A549 (cell line): ENCODE data around the gene AGRP. TPM values are rescaled to one million over a fixed set of nuclear protein-coding genes. Genes with fewer than 3 reads are reported as not detected.

Experiments used
- ATAC-seq, 2 experiments: fragments of 200-7000 bp in 1 of 2; fragments of >200 bp in 1 of 2; cut with Nextera tagmentation in 1 of 2; cut with Tn5 transposase in 1 of 2; 3 replicates each; pipeline versions ENCODE4 v1.8.0 to v1.9.1; 2018 to 2020; ENCODE audit warnings: mild to moderate bottlenecking in 1 of 2, moderate library complexity in 1 of 2
- CTCF ChIA-PET: fragments of 300-600 bp; sonication (Branson Sonifier 250); formaldehyde crosslinking; extraction: SDS; loops from one replicate; lab custom pipeline; 2021; ENCODE audit warnings: antibody characterized with exemption, inconsistent platforms; lab: Yijun Ruan, JAX
- POLR2A ChIA-PET: fragments of 350-600 bp; formaldehyde crosslinking; extraction: SDS; loops from one replicate; lab custom pipeline; 2021; ENCODE audit warnings: antibody characterized with exemption, inconsistent platforms; lab: Yijun Ruan, JAX
- DNase-seq, 2 experiments: peaks; one replicate each; pipeline versions ENCODE4 v3.0.0 to v3.0.0-alpha.2; 2011 to 2016; ENCODE audit warnings: low read depth in 1 of 2, low spot score in 1 of 2
- FAIRE-seq: peaks from 2 replicates; lab custom pipeline; 2011; peaks lifted over from hg19 to GRCh38; lab: Jason Lieb, UNC
- H3K27ac ChIP-seq, 2 experiments: fragments of >200 bp; sonication (Bioruptor Twin); formaldehyde crosslinking; 3 replicates each; pipeline ENCODE4 v1.5.1; 2016 to 2017
- H3K4me1 ChIP-seq: fragments of >200 bp; sonication (Bioruptor Twin); formaldehyde crosslinking; 3 replicates; pipeline ENCODE4 v1.6.1; 2016
- H3K4me2 ChIP-seq: fragments of >200 bp; sonication (Bioruptor Twin); formaldehyde crosslinking; 3 replicates; pipeline ENCODE4 v1.6.1; 2016
- H3K4me3 ChIP-seq: fragments of >200 bp; sonication (Bioruptor Twin); formaldehyde crosslinking; 3 replicates; pipeline ENCODE4 v1.5.1; 2016
- H3K9me3 ChIP-seq: fragments of >200 bp; sonication (Bioruptor Twin); formaldehyde crosslinking; 3 replicates; pipeline ENCODE4 v1.6.1; 2016
- BHLHE40 ChIP-seq: IDR thresholded peaks from 2 replicates; pipeline ENCODE4 v1.6.1; 2012; ENCODE audit warnings: low read depth, low read length, inconsistent platforms
- CEBPB ChIP-seq, 2 experiments: fragments of >200 bp in 1 of 2; sonication (Bioruptor Twin) in 1 of 2; formaldehyde crosslinking in 1 of 2; IDR thresholded peaks; 2 replicates each; pipeline ENCODE4 v1.6.1; 2012 to 2016
- EHF ChIP-seq: fragments of 250-450 bp; sonication (Bioruptor Pico); IDR thresholded peaks from 2 replicates; pipeline ENCODE4 v1.5.0; 2020; ENCODE audit warnings: mild to moderate bottlenecking
- EP300 ChIP-seq, 2 experiments: fragments of >200 bp; sonication (Bioruptor Twin); formaldehyde crosslinking; IDR thresholded peaks; 2 replicates in 1 of 2; 3 replicates in 1 of 2; pipeline ENCODE4 v1.6.1; 2016 to 2017
- FOSB ChIP-seq: fragments of 250-450 bp; sonication (Bioruptor Pico); IDR thresholded peaks from 2 replicates; pipeline ENCODE4 v1.5.0; 2020; ENCODE audit warnings: mild to moderate bottlenecking, moderate library complexity
- HEYL ChIP-seq: fragments of 250-450 bp; sonication (Bioruptor Pico); IDR thresholded peaks from 2 replicates; pipeline ENCODE4 v1.8.0; 2021; ENCODE audit warnings: mild to moderate bottlenecking, moderate library complexity
- HOXB13 ChIP-seq: fragments of 250-450 bp; sonication (Bioruptor Pico); IDR thresholded peaks from 2 replicates; pipeline ENCODE4 v1.5.0; 2020; ENCODE audit warnings: low read depth, mild to moderate bottlenecking, moderate library complexity
- JUNB ChIP-seq: fragments of >200 bp; sonication (Bioruptor Twin); formaldehyde crosslinking; IDR thresholded peaks from 2 replicates; pipeline ENCODE4 v1.6.1; 2016
- MAFK ChIP-seq: fragments of 450-650 bp; IDR thresholded peaks from 2 replicates; pipeline ENCODE4 v1.6.1; 2014; ENCODE audit not compliant: partially characterized antibody
- MAZ ChIP-seq: fragments of 150-350 bp; IDR thresholded peaks from 2 replicates; pipeline ENCODE4 v1.6.1; 2014; ENCODE audit warnings: antibody characterized with exemption, low read depth, low read length, borderline replicate concordance
- MYC ChIP-seq: IDR thresholded peaks from 2 replicates; pipeline ENCODE4 v1.6.1; 2012; ENCODE audit warnings: mild to moderate bottlenecking, inconsistent platforms, low read length, improper control_type of control experiment, borderline replicate concordance
- NFE2L2 ChIP-seq: fragments of 150-350 bp; conservative IDR thresholded peaks from 2 replicates; pipeline ENCODE4 v1.6.1; 2014; ENCODE audit warnings: low read length
- NR3C1 ChIP-seq: fragments of >200 bp; sonication (Bioruptor Twin); formaldehyde crosslinking; IDR thresholded peaks from 3 replicates; pipeline ENCODE4 v1.6.1; 2017
- PHF8 ChIP-seq: fragments of 200-600 bp; sonication (generic); IDR thresholded peaks from 2 replicates; pipeline ENCODE4 v1.6.1; 2016; ENCODE audit warnings: low read depth, mild to moderate bottlenecking, antibody characterized with exemption, moderate library complexity, borderline replicate concordance
- POLR2A ChIP-seq: IDR thresholded peaks from 2 replicates; pipeline ENCODE4 v1.6.1; 2012; ENCODE audit warnings: mild to moderate bottlenecking, low read length
- POLR2AphosphoS2 ChIP-seq: conservative IDR thresholded peaks from 2 replicates; pipeline ENCODE4 v1.6.1; 2012; ENCODE audit warnings: low read length, improper control_type of control experiment, inconsistent platforms
- RCOR1 ChIP-seq: fragments of 150-350 bp; IDR thresholded peaks from 2 replicates; pipeline ENCODE4 v1.6.1; 2014; ENCODE audit warnings: antibody characterized with exemption, low read length, low read depth
- RFX5 ChIP-seq: fragments of 450-650 bp; IDR thresholded peaks from 2 replicates; pipeline ENCODE4 v1.7.1; 2014; ENCODE audit warnings: antibody characterized with exemption, mild to moderate bottlenecking, moderate library complexity
- ZNF302 ChIP-seq: fragments of 250-450 bp; sonication (Bioruptor Pico); IDR thresholded peaks from 2 replicates; pipeline ENCODE4 v1.9.0; 2021; ENCODE audit warnings: inconsistent platforms, mild to moderate bottlenecking, moderate library complexity
- ZSCAN20 ChIP-seq: fragments of 250-450 bp; sonication (Bioruptor Pico); IDR thresholded peaks from 2 replicates; pipeline ENCODE4 v1.8.0; 2022; ENCODE audit warnings: mild to moderate bottlenecking, moderate library complexity
- WGBS: methylation state at CpG from one replicate; pipeline ENCODE4 v1.1.6; 2017; ENCODE audit errors: missing lambda C conversion rate; 5-methylcytosine and 5-hydroxymethylcytosine counted together
- polyA plus RNA-seq, 4 experiments: library from polyadenylated mRNA; depleted of rRNA in 3 of 4; stranded (reverse); fragments of >200 nt; fragmentation: RNase III in 1 of 4; extraction: RNeasy Plus Mini Kit Qiagen cat#74134 plus additional on column Dnase treatment in 1 of 4; gene quantifications; 2 replicates in 3 of 4; 3 replicates in 1 of 4; pipeline ENCODE4 v1.2.3, GENCODE V29; 2011 to 2017
- TF ChIP-seq, protein P1 (sequence below): IDR thresholded peaks from 2 replicates; pipeline ENCODE4 v1.6.1; 2012
- TF ChIP-seq, protein P2 (sequence below): fragments of 200-600 bp; sonication (generic); IDR thresholded peaks from 2 replicates; pipeline ENCODE4 v1.6.1; 2016; ENCODE audit warnings: antibody characterized with exemption, mild to moderate bottlenecking, moderate library complexity
- TF ChIP-seq, protein P3 (sequence below): IDR thresholded peaks from 2 replicates; pipeline ENCODE4 v1.6.1; 2012; ENCODE audit warnings: low read depth, borderline replicate concordance
- TF ChIP-seq, protein P4 (sequence below): fragments of 150-350 bp; IDR thresholded peaks from 2 replicates; pipeline ENCODE4 v1.6.1; 2014; ENCODE audit warnings: low read depth, mild to moderate bottlenecking, low read length

AGRP gene
- polyA plus RNA-seq, 2 of the 4 experiments (the other 2 are of a cell fraction): not detected

DNA sequence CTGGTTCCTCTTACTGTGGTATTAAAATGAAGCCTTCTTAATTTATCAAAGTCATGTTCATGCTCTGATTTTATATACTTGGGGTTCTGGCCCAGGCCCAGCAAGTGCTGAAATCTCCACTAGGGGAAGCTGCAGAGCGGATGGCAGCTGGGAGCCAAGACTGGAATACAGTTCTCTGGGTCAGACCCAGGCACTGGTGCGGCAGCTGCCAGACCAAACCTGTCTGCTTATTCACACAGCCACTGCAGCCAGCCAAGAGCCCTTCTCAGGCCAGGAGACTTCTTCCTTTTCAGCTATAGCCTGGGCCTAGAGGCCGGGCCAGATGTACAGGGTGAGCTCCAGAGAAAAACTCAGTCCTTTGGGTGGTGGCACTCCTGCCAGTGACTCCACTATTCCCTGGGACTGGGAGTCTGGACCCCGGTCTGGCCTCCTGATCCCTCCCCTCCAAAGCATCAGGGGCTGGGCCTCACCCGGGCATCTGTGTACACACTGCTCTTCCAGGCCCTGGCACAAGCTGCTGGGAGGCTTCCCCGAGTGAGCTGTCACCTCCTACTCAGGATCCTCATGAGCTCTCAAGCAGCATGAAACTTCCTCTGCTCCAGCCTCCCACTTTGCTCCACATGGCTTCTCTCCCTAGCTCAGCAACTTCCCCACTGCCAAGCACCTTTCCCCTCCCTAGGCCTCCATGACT, 26.8 kb downstream of the AGRP start:
- ChIA-PET CTCF (interaction anchor here (1.0 to 13.1 kb wide), 6 partner anchors 9 to 189 kb away, joined by 4 to 176 read pairs (median 16); partner anchors contain the start of gene CARMIL2), POLR2A (no interaction called here)
- H3K4me2 ChIP-seq: no peak overlapping the region
- H3K9me3 ChIP-seq: no peaks in the 10 kb centered on the region
- ATAC-seq: peak; percentile 26 to 61; a peak in 3 of 6 replicates
- no peak for FAIRE-seq
- DNase-seq: peak; percentile 34 to 58
- peaks cover 11% of the 10 kb centered on the region; the same call in 1 of the 3 replicates for H3K4me1 ChIP-seq
- H3K4me3 ChIP-seq: no peak overlapping the region
- TF ChIP-seq PHF8: no peak
- no peak for TF ChIP-seq NR3C1
- TF ChIP-seq HEYL: no peak
- TF ChIP-seq FOSB (CRISPR knock-in tag): no peak
- no peak for TF ChIP-seq ZSCAN20 (CRISPR knock-in tag)
- TF ChIP-seq POLR2AphosphoS2: no peak
- no peak for TF ChIP-seq NFE2L2
- no peak for TF ChIP-seq RCOR1
- TF ChIP-seq, protein P1, sequence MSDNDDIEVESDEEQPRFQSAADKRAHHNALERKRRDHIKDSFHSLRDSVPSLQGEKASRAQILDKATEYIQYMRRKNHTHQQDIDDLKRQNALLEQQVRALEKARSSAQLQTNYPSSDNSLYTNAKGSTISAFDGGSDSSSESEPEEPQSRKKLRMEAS: no peak
- TF ChIP-seq MAFK: no peak
- TF ChIP-seq, protein P2, sequence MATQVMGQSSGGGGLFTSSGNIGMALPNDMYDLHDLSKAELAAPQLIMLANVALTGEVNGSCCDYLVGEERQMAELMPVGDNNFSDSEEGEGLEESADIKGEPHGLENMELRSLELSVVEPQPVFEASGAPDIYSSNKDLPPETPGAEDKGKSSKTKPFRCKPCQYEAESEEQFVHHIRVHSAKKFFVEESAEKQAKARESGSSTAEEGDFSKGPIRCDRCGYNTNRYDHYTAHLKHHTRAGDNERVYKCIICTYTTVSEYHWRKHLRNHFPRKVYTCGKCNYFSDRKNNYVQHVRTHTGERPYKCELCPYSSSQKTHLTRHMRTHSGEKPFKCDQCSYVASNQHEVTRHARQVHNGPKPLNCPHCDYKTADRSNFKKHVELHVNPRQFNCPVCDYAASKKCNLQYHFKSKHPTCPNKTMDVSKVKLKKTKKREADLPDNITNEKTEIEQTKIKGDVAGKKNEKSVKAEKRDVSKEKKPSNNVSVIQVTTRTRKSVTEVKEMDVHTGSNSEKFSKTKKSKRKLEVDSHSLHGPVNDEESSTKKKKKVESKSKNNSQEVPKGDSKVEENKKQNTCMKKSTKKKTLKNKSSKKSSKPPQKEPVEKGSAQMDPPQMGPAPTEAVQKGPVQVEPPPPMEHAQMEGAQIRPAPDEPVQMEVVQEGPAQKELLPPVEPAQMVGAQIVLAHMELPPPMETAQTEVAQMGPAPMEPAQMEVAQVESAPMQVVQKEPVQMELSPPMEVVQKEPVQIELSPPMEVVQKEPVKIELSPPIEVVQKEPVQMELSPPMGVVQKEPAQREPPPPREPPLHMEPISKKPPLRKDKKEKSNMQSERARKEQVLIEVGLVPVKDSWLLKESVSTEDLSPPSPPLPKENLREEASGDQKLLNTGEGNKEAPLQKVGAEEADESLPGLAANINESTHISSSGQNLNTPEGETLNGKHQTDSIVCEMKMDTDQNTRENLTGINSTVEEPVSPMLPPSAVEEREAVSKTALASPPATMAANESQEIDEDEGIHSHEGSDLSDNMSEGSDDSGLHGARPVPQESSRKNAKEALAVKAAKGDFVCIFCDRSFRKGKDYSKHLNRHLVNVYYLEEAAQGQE: no peak
- TF ChIP-seq, protein P3, sequence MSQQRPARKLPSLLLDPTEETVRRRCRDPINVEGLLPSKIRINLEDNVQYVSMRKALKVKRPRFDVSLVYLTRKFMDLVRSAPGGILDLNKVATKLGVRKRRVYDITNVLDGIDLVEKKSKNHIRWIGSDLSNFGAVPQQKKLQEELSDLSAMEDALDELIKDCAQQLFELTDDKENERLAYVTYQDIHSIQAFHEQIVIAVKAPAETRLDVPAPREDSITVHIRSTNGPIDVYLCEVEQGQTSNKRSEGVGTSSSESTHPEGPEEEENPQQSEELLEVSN: no peak
- no peak for TF ChIP-seq ZNF302
- TF ChIP-seq, protein P4, sequence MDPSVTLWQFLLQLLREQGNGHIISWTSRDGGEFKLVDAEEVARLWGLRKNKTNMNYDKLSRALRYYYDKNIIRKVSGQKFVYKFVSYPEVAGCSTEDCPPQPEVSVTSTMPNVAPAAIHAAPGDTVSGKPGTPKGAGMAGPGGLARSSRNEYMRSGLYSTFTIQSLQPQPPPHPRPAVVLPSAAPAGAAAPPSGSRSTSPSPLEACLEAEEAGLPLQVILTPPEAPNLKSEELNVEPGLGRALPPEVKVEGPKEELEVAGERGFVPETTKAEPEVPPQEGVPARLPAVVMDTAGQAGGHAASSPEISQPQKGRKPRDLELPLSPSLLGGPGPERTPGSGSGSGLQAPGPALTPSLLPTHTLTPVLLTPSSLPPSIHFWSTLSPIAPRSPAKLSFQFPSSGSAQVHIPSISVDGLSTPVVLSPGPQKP: no peak
- no peak for TF ChIP-seq CEBPB (IDR thresholded peaks at IDR 0.05)
- no peak for TF ChIP-seq JUNB
- H3K27ac ChIP-seq: no peak overlapping the region
- 69% methylated on average over 5 of the region's 6 CpGs for WGBS

DNA sequence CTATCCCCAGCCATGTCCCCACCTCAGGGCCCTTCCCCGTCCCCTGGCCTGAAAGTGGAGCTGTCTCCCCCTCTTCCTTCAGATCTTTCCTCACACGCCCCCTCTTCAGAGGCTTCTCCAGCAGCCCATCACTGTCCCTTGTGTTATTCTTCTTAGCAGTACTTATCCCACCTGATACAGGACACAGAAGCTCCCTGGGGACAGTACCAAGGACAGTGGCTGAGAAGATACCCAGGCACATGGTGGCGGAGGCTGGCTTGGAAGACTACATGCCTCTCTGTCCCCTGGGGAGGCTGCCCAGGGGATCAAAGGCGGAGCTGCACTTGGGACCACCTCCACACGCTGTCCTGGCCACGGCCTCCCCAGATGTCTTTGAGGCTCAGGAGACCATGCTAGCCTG, 28.5 kb downstream of the AGRP start:
- CTCF ChIA-PET: interaction anchor here (1.2 to 7.3 kb wide), 5 partner anchors 8 to 66 kb away, joined by 3 to 42 read pairs (median 7); no protein-coding TSS in a partner anchor
- H3K27ac ChIP-seq: no peak overlapping the region
- no peak for ATAC-seq
- no peak for DNase-seq
- H3K9me3 ChIP-seq: no peaks in the 10 kb centered on the region
- H3K4me3 ChIP-seq: no peak overlapping the region
- FAIRE-seq: no peak
- H3K4me2 ChIP-seq: no peak overlapping the region
- H3K4me1 ChIP-seq: peaks cover 10% of the 10 kb centered on the region; the same call in 1 of the 3 replicates
- TF ChIP-seq MAZ (no peak), FOSB (CRISPR knock-in tag) (no peak), EP300 (IDR thresholded peaks at IDR 0.05) (no peak), HOXB13 (CRISPR knock-in tag) (no peak), BHLHE40 (no peak), RFX5 (no peak), POLR2A (no peak), HEYL (no peak), MYC (no peak), ZNF302 (no peak), RCOR1 (no peak), EHF (no peak)
- TF ChIP-seq, protein P2: no peak
- 88% methylated on average over 6 of the region's 6 CpGs for WGBS
- POLR2A ChIA-PET: no interaction called here
